ENCODE data around the gene NKD1. TPM values are rescaled to one million over a fixed set of nuclear protein-coding genes. Genes with fewer than 3 reads are reported as not detected.
A peak's percentile ranks its signal among the peaks of the same experiment; 100 is the strongest.

Gene NKD1
- total RNA-seq, 2 experiments from 2014 or later: 0.04 to 0.06 TPM

GRCh38 chr16:50626868-50627267, 78.7 kb downstream of the NKD1 start:
- ChIA-PET POLR2A (no interaction called here), CTCF (ENCODE audit: unreplicated experiment) (no interaction called here)
- Histone ChIP-seq H3K79me2 (ENCODE audit: insufficient read depth, low read depth, low read length) (no peaks in the 10 kb centered on the region), H3K27ac (ENCODE audit: low read depth, low read length, poor library complexity, severe bottlenecking) (no peak overlapping the region), H3K4me1 (ENCODE audit: insufficient read depth, low read length, poor library complexity, severe bottlenecking) (peaks cover 3% of the 10 kb centered on the region), H3K4me2 (ENCODE audit: low read length) (no peak overlapping the region), H3K9me3 (ENCODE audit: low read length) (no peaks in the 10 kb centered on the region), H3K36me3 (ENCODE audit: insufficient read depth, low read length) (no peaks in the 10 kb centered on the region), H4K20me1 (ENCODE audit: insufficient read depth, low read length) (no peaks in the 10 kb centered on the region), H3K4me3 (ENCODE audit: low read depth, low read length, poor library complexity, severe bottlenecking) (no peak overlapping the region), H2AFZ (ENCODE audit: low read length) (no peak overlapping the region), H3K9me2 (ENCODE audit: insufficient read depth, low read length) (no peaks in the 10 kb centered on the region)
- no peak for TF ChIP-seq EZH2phosphoT487 (IDR thresholded peaks at IDR 0.05; ENCODE audit: borderline replicate concordance, low read depth, low read length)
- TF ChIP-seq CTCF (conservative IDR thresholded peaks at IDR 0.05; ENCODE audit: low read length): no peak
- no peak for DNase-seq (ENCODE audit: low spot score)
- BruUV-seq (replicated peaks): no TSS peak
- intact Hi-C loops (cut with micrococcal nuclease; ENCODE audit: unreplicated experiment): no loop called here

- intact Hi-C loops (cut with micrococcal nuclease; ENCODE audit: unreplicated experiment): no loop called here
- CTCF ChIA-PET (ENCODE audit: unreplicated experiment): no interaction called here
- DNase-seq (ENCODE audit: low spot score): peak; percentile 15
- peak; percentile 39 for TF ChIP-seq CTCF (conservative IDR thresholded peaks at IDR 0.05; ENCODE audit: low read length)
- no peak for TF ChIP-seq EZH2phosphoT487 (IDR thresholded peaks at IDR 0.05; ENCODE audit: borderline replicate concordance, low read depth, low read length)
- Histone ChIP-seq H3K27ac (ENCODE audit: low read depth, low read length, poor library complexity, severe bottlenecking) (no peak overlapping the region), H4K20me1 (ENCODE audit: insufficient read depth, low read length) (no peaks in the 10 kb centered on the region), H2AFZ (ENCODE audit: low read length) (no peak overlapping the region), H3K9me2 (ENCODE audit: insufficient read depth, low read length) (no peaks in the 10 kb centered on the region), H3K4me2 (ENCODE audit: low read length) (no peak overlapping the region), H3K79me2 (ENCODE audit: insufficient read depth, low read depth, low read length) (no peaks in the 10 kb centered on the region), H3K36me3 (ENCODE audit: insufficient read depth, low read length) (no peaks in the 10 kb centered on the region), H3K4me1 (ENCODE audit: insufficient read depth, low read length, poor library complexity, severe bottlenecking) (peaks cover 3% of the 10 kb centered on the region), H3K9me3 (ENCODE audit: low read length) (no peaks in the 10 kb centered on the region), H3K4me3 (ENCODE audit: low read depth, low read length, poor library complexity, severe bottlenecking) (no peak overlapping the region)
- POLR2A ChIA-PET: no interaction called here
- BruUV-seq (replicated peaks): no TSS peak
Measured at GRCh38 chr16:50627419-50627818, 79.2 kb downstream of the NKD1 start.

- no peak for DNase-seq (ENCODE audit: low spot score)
- H3K4me3 ChIP-seq (ENCODE audit: low read depth, low read length, poor library complexity, severe bottlenecking): no peak overlapping the region
- H3K36me3 ChIP-seq (ENCODE audit: insufficient read depth, low read length): no peaks in the 10 kb centered on the region
- H3K9me2 ChIP-seq (ENCODE audit: insufficient read depth, low read length): no peaks in the 10 kb centered on the region
- BruUV-seq (replicated peaks): no TSS peak
- TF ChIP-seq EZH2phosphoT487 (IDR thresholded peaks at IDR 0.05; ENCODE audit: borderline replicate concordance, low read depth, low read length): no peak
- TF ChIP-seq CTCF (conservative IDR thresholded peaks at IDR 0.05; ENCODE audit: low read length): no peak
- CTCF ChIA-PET (ENCODE audit: unreplicated experiment): no interaction called here
- POLR2A ChIA-PET: no interaction called here
- H2AFZ ChIP-seq (ENCODE audit: low read length): no peak overlapping the region
- no peaks in the 10 kb centered on the region for H3K79me2 ChIP-seq (ENCODE audit: insufficient read depth, low read depth, low read length)
- H3K9me3 ChIP-seq (ENCODE audit: low read length): no peaks in the 10 kb centered on the region
- no peak overlapping the region for H3K4me2 ChIP-seq (ENCODE audit: low read length)
- H3K4me1 ChIP-seq (ENCODE audit: insufficient read depth, low read length, poor library complexity, severe bottlenecking): peaks cover 3% of the 10 kb centered on the region
- no peaks in the 10 kb centered on the region for H4K20me1 ChIP-seq (ENCODE audit: insufficient read depth, low read length)
- intact Hi-C loops (cut with micrococcal nuclease; ENCODE audit: unreplicated experiment): no loop called here
- H3K27ac ChIP-seq (ENCODE audit: low read depth, low read length, poor library complexity, severe bottlenecking): no peak overlapping the region
Measured at GRCh38 chr16:50628156-50628802, 80.1 kb downstream of the NKD1 start.
